GM20431 (cell line): ENCODE data around the gene STKLD1.
"Not testable (repeated sequence)": the region's sequence is repeated elsewhere in the genome, so short reads cannot be mapped to it uniquely, and the experiment has no call there.

Source experiments
- in situ Hi-C: fragments of 300-500 bp; cut with MseI, MboI; formaldehyde crosslinking; loops from one replicate; pipeline ENCODE4 v1.15.0; 2020; ENCODE audit warnings: low sequenced_read_pairs; ENCODE audit not compliant: unreplicated experiment

Gene STKLD1

GRCh38 chr9:133375724-133376654, at the start of gene STKLD1, which contains the start of gene SURF4:
Gene STKLD1, plus strand, starts transcription at chr9:133376366. Its CDS starts 108 bp downstream, at chr9:133376474.
Gene SURF4, minus strand, starts transcription at chr9:133376060. Its CDS starts 91 bp downstream, at chr9:133375969.
- in situ Hi-C loops: no loop called here

GRCh38 chr9:133327021-133327420, 49.1 kb upstream of the STKLD1 start:
- in situ Hi-C loops: not testable (repeated sequence)

- in situ Hi-C loops: no loop called here
Measured at GRCh38 chr9:133327834-133328484, 48.2 kb upstream of the STKLD1 start.

DNA sequence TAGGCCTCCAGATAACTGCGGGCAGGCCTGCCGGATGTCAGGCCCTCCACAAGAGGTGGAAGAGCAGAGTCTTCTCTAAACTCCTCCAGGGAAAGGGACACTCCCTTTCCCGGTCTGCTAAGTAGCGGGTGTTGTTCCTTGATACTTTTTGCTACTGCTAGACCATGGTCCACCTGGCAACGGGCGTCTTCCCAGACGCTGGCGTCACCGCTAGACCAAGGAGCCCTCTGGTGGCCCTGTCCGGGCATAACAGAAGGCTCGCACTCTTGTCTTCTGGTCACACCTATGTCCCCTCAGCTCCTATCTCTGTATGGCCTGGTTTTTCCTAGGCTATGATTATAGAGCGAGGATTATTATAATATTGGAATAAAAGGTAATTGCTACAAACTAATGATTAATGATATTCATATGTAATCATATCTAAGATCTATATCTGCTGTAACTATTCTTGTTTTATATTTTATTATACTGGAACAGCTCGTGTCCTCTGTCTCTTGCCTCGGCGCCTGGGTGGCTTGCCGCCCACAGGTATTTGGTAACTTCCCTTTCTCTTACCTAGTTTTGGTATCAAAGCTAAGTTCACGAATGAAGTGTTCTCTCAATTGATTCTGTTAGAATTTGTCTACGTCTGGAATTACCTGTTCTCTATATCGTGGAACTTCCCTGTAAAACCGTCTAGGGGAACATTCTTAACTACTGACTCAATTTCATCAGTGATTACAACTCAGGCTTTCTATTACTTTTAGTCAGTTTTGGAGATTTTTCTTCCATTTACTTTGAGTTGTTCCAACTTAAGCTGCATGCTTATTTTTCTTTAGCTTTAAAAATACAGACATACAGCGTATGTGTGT, 46.6 kb upstream of the STKLD1 start:
- in situ Hi-C loops: not testable (repeated sequence)

DNA sequence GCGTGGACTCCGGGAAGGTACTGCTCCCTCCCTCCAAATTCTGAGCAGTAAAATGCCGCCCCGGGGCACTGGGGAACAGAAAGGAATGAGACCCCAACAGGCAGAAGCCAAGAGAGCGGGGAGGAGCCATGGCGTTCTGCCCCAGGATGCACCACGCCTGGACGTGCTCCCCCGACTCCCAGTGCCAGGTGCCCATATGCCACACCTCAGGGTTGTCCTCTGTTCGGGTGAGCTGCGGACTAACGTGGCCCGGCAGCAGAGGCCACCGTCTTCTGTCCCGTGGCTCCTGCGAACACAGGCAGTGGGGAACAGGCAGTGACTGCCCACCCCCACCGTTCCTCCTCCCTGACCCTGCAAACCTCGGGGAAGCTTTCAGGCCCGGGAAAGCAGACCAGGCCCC, 44.9 kb upstream of the STKLD1 start:
- in situ Hi-C loops: no loop called here

- in situ Hi-C loops: no loop called here
Measured at GRCh38 chr9:133331641-133332380, 44.4 kb upstream of the STKLD1 start.

GRCh38 chr9:133332381-133332730, 43.8 kb upstream of the STKLD1 start:
- in situ Hi-C loops: no loop called here

- in situ Hi-C loops: no loop called here
Measured at GRCh38 chr9:133333011-133333410, 43.2 kb upstream of the STKLD1 start.

- in situ Hi-C loops: no loop called here
Measured at GRCh38 chr9:133333566-133333965, 42.6 kb upstream of the STKLD1 start.

GRCh38 chr9:133334161-133334560, 42.0 kb upstream of the STKLD1 start:
- in situ Hi-C loops: no loop called here

DNA sequence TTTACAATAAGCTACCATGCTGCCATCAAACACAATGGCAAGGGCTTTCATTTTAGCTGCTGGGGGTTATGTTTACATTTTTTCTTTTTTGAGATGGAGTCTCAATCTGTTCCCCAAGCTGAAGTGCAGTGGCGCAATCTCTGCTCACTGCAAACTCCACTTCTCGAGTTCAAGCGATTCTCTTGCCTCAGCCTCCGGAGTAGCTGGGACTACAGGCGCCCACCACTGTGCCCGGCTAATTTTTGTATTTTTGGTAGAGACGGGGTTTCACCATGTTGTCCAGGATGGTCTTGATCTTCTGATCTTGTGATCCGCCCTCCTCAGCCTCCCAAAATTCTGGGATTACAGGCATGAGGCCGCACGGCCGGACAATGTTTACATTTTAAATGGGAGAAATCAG, 41.3 kb upstream of the STKLD1 start:
- in situ Hi-C loops: not testable (repeated sequence)

DNA sequence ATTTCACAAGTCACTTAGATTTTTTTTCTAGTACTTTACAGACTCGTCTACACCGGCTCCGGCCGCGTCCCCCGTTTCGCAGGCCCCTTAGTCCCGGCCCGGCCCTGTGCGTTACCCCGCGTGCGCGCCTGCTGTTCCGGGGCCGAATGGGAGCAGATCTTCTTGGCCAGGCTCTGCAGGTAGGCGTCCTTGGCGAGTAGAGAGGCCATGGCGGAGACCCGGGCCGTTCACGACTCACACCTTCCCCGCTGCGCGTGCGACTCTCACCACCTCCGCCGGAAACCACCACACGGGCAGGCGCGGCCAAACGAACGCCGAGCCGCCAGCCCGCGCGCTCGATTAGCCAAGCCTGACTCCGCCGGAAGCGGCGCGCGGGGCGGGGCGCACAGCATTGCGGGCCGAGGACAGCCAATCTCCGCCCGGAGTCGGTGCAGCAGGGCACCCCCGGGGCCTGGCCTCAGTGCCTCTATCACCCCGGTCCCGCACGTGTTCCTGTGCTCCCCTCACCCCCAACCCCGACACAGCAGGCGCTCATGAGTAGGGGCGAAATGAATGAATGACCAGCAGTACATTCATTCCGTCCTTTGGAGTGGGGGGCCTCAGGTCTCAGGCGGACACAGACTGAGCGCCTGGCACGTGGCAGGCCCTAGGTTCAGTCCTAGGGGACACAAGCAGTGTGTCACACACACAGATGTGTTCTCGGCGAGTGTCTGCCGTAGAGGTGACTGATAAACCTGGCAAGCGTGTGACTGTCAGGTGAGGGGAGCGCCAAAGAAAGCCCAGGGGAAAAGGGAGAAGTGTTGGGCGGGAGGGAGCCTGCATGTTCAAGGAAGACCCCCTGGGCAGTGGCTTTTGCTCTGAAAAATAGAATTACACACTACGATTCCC, 40.0 kb upstream of the STKLD1 start, which contains the start of gene SURF6:
TSS of gene SURF6 (minus strand) at position 265 of the 888 bp plus-strand sequence. CDS start at position 209, 56 bp downstream.
- in situ Hi-C loops: no loop called here

GRCh38 chr9:133339641-133340040, 36.5 kb upstream of the STKLD1 start:
- in situ Hi-C loops: no loop called here

DNA sequence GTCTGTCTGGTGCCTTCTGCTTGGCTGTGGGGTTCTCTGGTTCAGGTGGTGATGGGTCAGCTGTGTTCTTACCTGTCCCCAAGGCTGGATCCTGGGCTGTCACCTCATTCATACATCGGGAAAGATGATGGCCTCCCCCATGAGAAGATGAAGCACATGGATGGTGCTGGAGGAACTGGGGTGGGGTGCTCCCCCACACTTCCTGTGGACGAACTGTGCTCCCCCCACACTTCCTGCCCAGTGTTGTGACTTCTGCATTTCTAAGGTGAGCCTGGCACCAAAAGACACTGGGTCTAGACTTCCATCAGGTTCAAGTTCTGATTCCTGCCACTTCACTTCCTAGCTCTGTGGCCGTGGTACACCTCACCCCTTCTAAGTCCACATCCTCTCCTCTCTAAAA, 35.9 kb upstream of the STKLD1 start:
- in situ Hi-C loops: no loop called here

DNA sequence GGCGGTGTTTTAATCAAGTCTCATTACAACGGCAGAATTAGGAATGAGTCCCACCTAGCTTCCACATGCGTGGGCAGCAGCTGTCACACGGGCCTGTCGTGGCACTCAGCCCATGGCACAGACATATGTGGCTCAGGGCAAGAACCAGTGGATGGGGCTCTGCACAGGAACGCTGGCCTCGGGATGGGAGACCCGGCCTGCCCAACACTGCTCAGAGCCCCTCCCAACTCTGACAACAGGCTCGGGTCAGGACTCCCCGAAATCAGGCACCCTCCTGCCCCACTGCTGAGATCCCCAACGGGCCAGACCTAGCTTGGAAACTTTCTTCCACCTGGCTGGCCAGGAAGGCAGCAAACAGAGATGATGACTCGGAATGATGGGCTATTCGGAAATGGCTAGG, 35.2 kb upstream of the STKLD1 start:
- in situ Hi-C loops: no loop called here

DNA sequence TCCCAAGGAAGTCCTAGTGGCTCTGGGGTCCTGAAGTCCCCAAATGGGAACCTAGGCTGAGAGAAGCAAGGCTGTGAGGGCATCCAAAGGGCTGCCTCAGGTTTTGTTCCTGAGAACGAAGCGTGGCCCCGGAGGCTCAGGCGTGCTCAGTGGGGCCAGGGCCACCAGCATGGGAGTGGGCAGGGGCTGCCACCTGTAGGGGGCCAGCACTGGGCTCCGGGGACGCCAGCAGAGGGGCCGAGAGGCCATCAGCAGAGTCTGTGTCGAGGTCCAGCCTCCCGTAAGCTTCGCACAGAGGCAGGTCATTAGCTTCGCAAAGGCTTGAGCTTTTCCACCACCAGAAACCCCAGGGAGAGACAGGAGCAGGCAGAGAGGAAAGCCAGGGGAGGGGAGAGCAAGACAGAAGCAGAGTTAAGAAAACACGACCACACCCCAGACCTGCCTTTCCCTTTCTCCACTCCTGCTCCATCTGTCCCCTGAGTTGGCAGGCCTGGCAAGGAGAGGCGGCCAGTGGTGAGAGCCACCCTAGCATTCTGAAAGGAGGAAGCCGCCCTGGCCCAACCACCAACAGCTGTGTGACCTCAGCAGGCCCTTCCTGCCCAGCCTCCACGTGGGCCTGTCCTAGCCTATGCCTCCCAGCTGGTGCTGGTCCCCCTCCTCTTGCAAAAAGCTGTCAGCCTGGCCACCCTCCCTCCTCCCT, 34.6 kb upstream of the STKLD1 start:
- in situ Hi-C loops: no loop called here

GRCh38 chr9:133342069-133342406, 34.1 kb upstream of the STKLD1 start:
- in situ Hi-C loops: no loop called here

GRCh38 chr9:133342570-133342969, 33.6 kb upstream of the STKLD1 start:
- in situ Hi-C loops: no loop called here
